ENCODE measurements around the gene FBXW4. TPM values are rescaled to one million over a fixed set of nuclear protein-coding genes. Genes with fewer than 3 reads are reported as not detected.
"Not testable (repeated sequence)": the region's sequence is repeated elsewhere in the genome, so short reads cannot be mapped to it uniquely, and the experiment has no call there.

FBXW4 gene
- total RNA-seq, 1 donor: 41.9 TPM

DNA sequence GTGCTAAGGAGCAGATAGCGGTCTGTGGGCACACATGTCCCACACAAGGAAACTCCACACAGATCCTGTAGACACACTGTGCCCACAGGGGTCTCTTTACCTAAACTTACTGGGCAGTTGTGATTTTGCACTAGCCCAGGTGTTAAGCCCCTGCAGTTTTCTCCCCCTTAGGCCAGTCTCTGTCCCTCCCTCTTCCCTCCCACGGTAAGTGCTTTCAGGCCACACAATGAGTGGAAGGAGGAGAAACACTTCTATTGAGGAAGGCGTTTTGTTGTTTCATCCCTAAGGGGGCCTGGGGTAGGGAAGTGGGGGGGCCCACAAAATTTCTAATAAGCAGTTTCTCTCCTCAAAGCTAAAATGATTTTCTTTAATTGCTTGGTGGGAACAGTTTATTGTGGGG is 51.4 kb downstream of the FBXW4 start:
- DNase-seq (ENCODE audit: low read depth): no peak
- no peak for TF ChIP-seq CTCF (IDR thresholded peaks at IDR 0.05; ENCODE audit: insufficient read depth, low read depth, low read length)
- H3K4me3 ChIP-seq (ENCODE audit: low read depth, low read length): no peak overlapping the region

DNA sequence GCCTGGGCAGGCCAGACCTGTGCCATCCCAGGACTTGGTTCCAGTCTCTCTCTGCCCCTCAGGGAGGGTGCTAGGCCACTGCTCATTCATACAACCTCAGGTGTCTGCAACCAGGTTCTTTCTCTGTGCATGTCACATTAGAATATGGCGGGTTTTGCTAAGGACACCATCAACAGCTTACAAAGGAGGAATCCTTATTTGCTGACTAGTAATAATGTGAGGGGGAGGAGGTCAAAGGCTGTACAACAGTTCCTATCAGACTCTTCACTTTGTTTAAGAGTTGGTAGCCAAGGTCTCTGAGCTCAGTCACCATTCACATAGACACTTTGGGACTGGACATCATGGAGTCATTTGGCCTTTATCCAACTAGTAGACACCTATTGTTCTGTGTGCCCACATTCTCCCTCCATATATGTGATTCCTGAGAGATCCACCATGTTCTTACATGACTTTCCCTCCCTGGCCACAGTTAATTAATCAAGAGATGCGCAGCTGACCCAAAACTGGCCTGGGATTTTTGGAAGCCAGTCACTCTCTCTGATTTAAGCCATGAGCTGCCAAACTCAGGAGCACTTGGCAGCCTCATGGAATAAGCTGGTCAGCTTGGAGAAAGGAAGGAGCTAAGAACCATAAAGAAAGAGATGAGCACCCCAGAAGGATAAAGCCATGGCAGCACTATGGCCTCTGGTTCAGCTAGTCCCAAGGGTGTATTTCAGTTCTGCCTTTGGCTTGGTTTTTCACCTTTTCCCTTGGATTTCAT is 55.6 kb downstream of the FBXW4 start:
- H3K4me3 ChIP-seq (ENCODE audit: low read depth, low read length): no peak overlapping the region
- no peak for TF ChIP-seq CTCF (IDR thresholded peaks at IDR 0.05; ENCODE audit: insufficient read depth, low read depth, low read length)
- no peak for DNase-seq (ENCODE audit: low read depth)

- not testable (repeated sequence) for DNase-seq (ENCODE audit: low read depth); H3K4me3 ChIP-seq (ENCODE audit: low read depth, low read length)
These were observed 61.5 kb downstream of the FBXW4 start for GRCh38 chr10:101633510-101633909.

GRCh38 chr10:101631821-101632475 is 63.0 kb downstream of the FBXW4 start:
- peak; percentile 20 for DNase-seq (ENCODE audit: low read depth)
- TF ChIP-seq CTCF (IDR thresholded peaks at IDR 0.05; ENCODE audit: insufficient read depth, low read depth, low read length): no peak
- H3K4me3 ChIP-seq (ENCODE audit: low read depth, low read length): no peak overlapping the region

GRCh38 chr10:101630633-101630920 is 64.4 kb downstream of the FBXW4 start:
- DNase-seq (ENCODE audit: low read depth): no peak
- H3K4me3 ChIP-seq (ENCODE audit: low read depth, low read length): no peak overlapping the region
- TF ChIP-seq CTCF (IDR thresholded peaks at IDR 0.05; ENCODE audit: insufficient read depth, low read depth, low read length): no peak

GRCh38 chr10:101629837-101630632 is 64.9 kb downstream of the FBXW4 start:
- TF ChIP-seq CTCF (IDR thresholded peaks at IDR 0.05; ENCODE audit: insufficient read depth, low read depth, low read length): no peak
- no peak overlapping the region for H3K4me3 ChIP-seq (ENCODE audit: low read depth, low read length)
- no peak for DNase-seq (ENCODE audit: low read depth)

- no peak for DNase-seq (ENCODE audit: low read depth)
- H3K4me3 ChIP-seq (ENCODE audit: low read depth, low read length): no peak overlapping the region
- no peak for TF ChIP-seq CTCF (IDR thresholded peaks at IDR 0.05; ENCODE audit: insufficient read depth, low read depth, low read length)
These were observed 69.1 kb downstream of the FBXW4 start for GRCh38 chr10:101625821-101626412.
